Loucy (cell line): ENCODE measurements around the gene HYLS1.

Experiments used
- H2AFZ ChIP-seq: fragments of 200-600 bp; sonication (generic); 2 replicates; pipeline ENCODE4 v1.6.0; 2016; ENCODE audit warnings: antibody characterized with exemption, mild to moderate bottlenecking, low read length, moderate library complexity
- H3F3A ChIP-seq: fragments of 200-600 bp; 2 replicates; pipeline ENCODE4 v1.6.0; 2016; ENCODE audit warnings: antibody characterized with exemption, low read depth, mild to moderate bottlenecking
- H3K27me3 ChIP-seq: fragments of 200-600 bp; sonication (generic); 2 replicates; pipeline ENCODE4 v1.6.1; 2014; ENCODE audit warnings: low read length, mild to moderate bottlenecking; ENCODE audit not compliant: insufficient read depth, poor library complexity, severe bottlenecking
- H3K36me3 ChIP-seq: fragments of 200-600 bp; sonication (generic); 2 replicates; pipeline ENCODE4 v1.6.1; 2016; ENCODE audit warnings: low read length; ENCODE audit not compliant: insufficient read depth
- H3K4me1 ChIP-seq: fragments of 200-600 bp; sonication (generic); 2 replicates; pipeline ENCODE4 v1.5.1; 2014; ENCODE audit warnings: low read length, mild to moderate bottlenecking; ENCODE audit not compliant: insufficient read depth, poor library complexity, severe bottlenecking
- H3K4me2 ChIP-seq: fragments of 200-600 bp; sonication (generic); 2 replicates; pipeline ENCODE4 v1.6.0; 2014; ENCODE audit warnings: antibody characterized with exemption, low read length, low read depth, mild to moderate bottlenecking; ENCODE audit not compliant: poor library complexity, severe bottlenecking
- H3K4me3 ChIP-seq: fragments of 200-600 bp; sonication (generic); 2 replicates; pipeline ENCODE4 v1.5.1; 2014; ENCODE audit warnings: low read length, mild to moderate bottlenecking, mixed read lengths; ENCODE audit not compliant: poor library complexity, severe bottlenecking
- H3K79me2 ChIP-seq: fragments of 200-600 bp; sonication (generic); 2 replicates; pipeline ENCODE4 v1.6.1; 2014; ENCODE audit warnings: low read length; ENCODE audit not compliant: insufficient read depth
- H3K9ac ChIP-seq: fragments of 200-600 bp; sonication (generic); 2 replicates; pipeline ENCODE4 v1.6.0; 2014; ENCODE audit warnings: mild to moderate bottlenecking, low read depth, low read length, moderate library complexity; ENCODE audit not compliant: poor library complexity, severe bottlenecking
- H3K9me2 ChIP-seq: fragments of 200-600 bp; sonication (generic); replicated peaks from 2 replicates; pipeline ENCODE4 v1.6.1; 2016; ENCODE audit warnings: low read depth, low read length, mixed read lengths
- H3K9me3 ChIP-seq: fragments of 200-600 bp; sonication (generic); 2 replicates; pipeline ENCODE4 v1.6.1; 2014; ENCODE audit warnings: mild to moderate bottlenecking, antibody characterized with exemption, low read length, low read depth; ENCODE audit not compliant: insufficient read depth
- H4K20me1 ChIP-seq: fragments of 200-600 bp; sonication (generic); 2 replicates; pipeline ENCODE4 v1.6.0; 2014; ENCODE audit warnings: antibody characterized with exemption, low read length, mild to moderate bottlenecking; ENCODE audit not compliant: insufficient read depth, poor library complexity, severe bottlenecking
- EZH2phosphoT487 ChIP-seq: fragments of 200-600 bp; IDR thresholded peaks from 2 replicates; pipeline ENCODE4 v1.6.1; 2018; ENCODE audit warnings: antibody characterized with exemption, mild to moderate bottlenecking, moderate library complexity, borderline replicate concordance
- TF ChIP-seq, protein P1 (sequence below): fragments of 200-600 bp; sonication (generic); conservative IDR thresholded peaks from 2 replicates; pipeline ENCODE4 v1.5.1; 2014; ENCODE audit warnings: mild to moderate bottlenecking, antibody characterized with exemption, low read length

The HYLS1 gene

GRCh38 chr11:125883375-125883774 is 4.1 kb upstream of the HYLS1 start:
- H2AFZ ChIP-seq: no peak overlapping the region

DNA sequence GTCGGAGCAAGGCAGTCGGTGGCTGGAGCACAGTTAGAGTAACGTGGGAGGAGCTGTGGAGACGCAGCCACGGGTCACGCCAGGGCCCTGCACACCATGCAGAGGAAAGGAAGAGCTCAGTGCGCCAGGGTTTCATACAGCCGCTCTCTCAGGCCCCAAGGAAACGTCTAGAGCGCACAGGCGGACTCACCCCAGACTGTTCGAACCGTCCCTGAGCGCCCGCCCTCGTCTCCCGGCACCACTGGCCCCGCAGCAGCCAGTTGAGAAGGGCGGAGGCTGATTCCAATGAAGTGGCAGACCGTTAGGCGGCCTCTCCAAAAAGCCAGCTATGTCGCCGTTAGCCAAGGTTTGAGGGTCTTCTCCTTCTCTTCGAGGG is 483 bp upstream of the HYLS1 start:
- H3K27me3 ChIP-seq: no peaks in the 10 kb centered on the region
- TF ChIP-seq, protein P1, sequence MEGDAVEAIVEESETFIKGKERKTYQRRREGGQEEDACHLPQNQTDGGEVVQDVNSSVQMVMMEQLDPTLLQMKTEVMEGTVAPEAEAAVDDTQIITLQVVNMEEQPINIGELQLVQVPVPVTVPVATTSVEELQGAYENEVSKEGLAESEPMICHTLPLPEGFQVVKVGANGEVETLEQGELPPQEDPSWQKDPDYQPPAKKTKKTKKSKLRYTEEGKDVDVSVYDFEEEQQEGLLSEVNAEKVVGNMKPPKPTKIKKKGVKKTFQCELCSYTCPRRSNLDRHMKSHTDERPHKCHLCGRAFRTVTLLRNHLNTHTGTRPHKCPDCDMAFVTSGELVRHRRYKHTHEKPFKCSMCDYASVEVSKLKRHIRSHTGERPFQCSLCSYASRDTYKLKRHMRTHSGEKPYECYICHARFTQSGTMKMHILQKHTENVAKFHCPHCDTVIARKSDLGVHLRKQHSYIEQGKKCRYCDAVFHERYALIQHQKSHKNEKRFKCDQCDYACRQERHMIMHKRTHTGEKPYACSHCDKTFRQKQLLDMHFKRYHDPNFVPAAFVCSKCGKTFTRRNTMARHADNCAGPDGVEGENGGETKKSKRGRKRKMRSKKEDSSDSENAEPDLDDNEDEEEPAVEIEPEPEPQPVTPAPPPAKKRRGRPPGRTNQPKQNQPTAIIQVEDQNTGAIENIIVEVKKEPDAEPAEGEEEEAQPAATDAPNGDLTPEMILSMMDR: no peak
- TF ChIP-seq EZH2phosphoT487: no peak
- peak overlapping the region; percentile 85 for H3K4me3 ChIP-seq
- peak overlapping the region; percentile 75 for H3K4me2 ChIP-seq
- H3K4me1 ChIP-seq: peaks cover 35% of the 10 kb centered on the region
- H3K79me2 ChIP-seq: peaks cover 49% of the 10 kb centered on the region
- peaks cover 10% of the 10 kb centered on the region for H4K20me1 ChIP-seq
- no peaks in the 10 kb centered on the region for H3K36me3 ChIP-seq
- H3K9me3 ChIP-seq: no peaks in the 10 kb centered on the region
- H3K9ac ChIP-seq: peak overlapping the region; percentile 85
- no peaks in the 10 kb centered on the region for H3F3A ChIP-seq
- H2AFZ ChIP-seq: peak overlapping the region; percentile 36
- no peaks in the 10 kb centered on the region for H3K9me2 ChIP-seq

More at GRCh38 chr11:125883375-125883774, 4.1 kb upstream of the HYLS1 start:
- Histone ChIP-seq H4K20me1 (no peaks in the 10 kb centered on the region), H3K9ac (no peak overlapping the region), H3K4me2 (no peak overlapping the region), H3K4me3 (no peak overlapping the region), H3K4me1 (peaks cover 6% of the 10 kb centered on the region), H3K27me3 (no peaks in the 10 kb centered on the region), H3K36me3 (no peaks in the 10 kb centered on the region), H3K79me2 (peaks cover 13% of the 10 kb centered on the region), H3F3A (no peaks in the 10 kb centered on the region), H3K9me2 (no peaks in the 10 kb centered on the region), H3K9me3 (no peaks in the 10 kb centered on the region)
- TF ChIP-seq, protein P1: no peak
- TF ChIP-seq EZH2phosphoT487: no peak

GRCh38 chr11:125890447-125891100 is 3.1 kb downstream of the HYLS1 start:
- H3F3A ChIP-seq: no peaks in the 10 kb centered on the region
- H3K4me3 ChIP-seq: peak overlapping the region; percentile 55
- H3K4me1 ChIP-seq: peaks cover 39% of the 10 kb centered on the region
- H3K79me2 ChIP-seq: peaks cover 72% of the 10 kb centered on the region
- H2AFZ ChIP-seq: no peak overlapping the region
- peak overlapping the region; percentile 9 for H3K9ac ChIP-seq
- H3K9me2 ChIP-seq: no peaks in the 10 kb centered on the region
- no peaks in the 10 kb centered on the region for H3K9me3 ChIP-seq
- H4K20me1 ChIP-seq: peaks cover 18% of the 10 kb centered on the region
- H3K27me3 ChIP-seq: no peaks in the 10 kb centered on the region
- peak overlapping the region; percentile 75 for H3K4me2 ChIP-seq
- peaks cover 19% of the 10 kb centered on the region for H3K36me3 ChIP-seq
- TF ChIP-seq EZH2phosphoT487: no peak
- TF ChIP-seq, protein P1: no peak
